ENCODE results near the gene PADI4.
"Not testable (repeated sequence)": the region's sequence is repeated elsewhere in the genome, so short reads cannot be mapped to it uniquely, and the experiment has no call there.

Gene PADI4

GRCh38 chr1:17377325-17377953, 69.4 kb downstream of the PADI4 start:
- no peak for DNase-seq (ENCODE audit: low spot score)
- no peak for FAIRE-seq

- DNase-seq (ENCODE audit: low spot score) (no peak), FAIRE-seq (no peak)
Measured at GRCh38 chr1:17381161-17381560, 73.2 kb downstream of the PADI4 start.

- no peak for DNase-seq (ENCODE audit: low spot score)
- no peak for FAIRE-seq
Measured at GRCh38 chr1:17392199-17392740, 84.3 kb downstream of the PADI4 start.

- no peak for DNase-seq (ENCODE audit: low spot score)
- FAIRE-seq, result no peak
Measured at GRCh38 chr1:17393230-17393629, 85.2 kb downstream of the PADI4 start.

- no peak for DNase-seq (ENCODE audit: low spot score)
- no peak for FAIRE-seq
Measured at GRCh38 chr1:17397910-17398695, 90.1 kb downstream of the PADI4 start.

GRCh38 chr1:17400725-17401341, 92.8 kb downstream of the PADI4 start:
- DNase-seq (ENCODE audit: low spot score) (no peak), FAIRE-seq (no peak)

GRCh38 chr1:17401841-17402240, 93.8 kb downstream of the PADI4 start:
- FAIRE-seq (no peak), DNase-seq (ENCODE audit: low spot score) (no peak)

GRCh38 chr1:17403081-17403480, 95.1 kb downstream of the PADI4 start:
- FAIRE-seq, result no peak
- no peak for DNase-seq (ENCODE audit: low spot score)

- no peak for FAIRE-seq
Measured at GRCh38 chr1:17404034-17404684, 96.2 kb downstream of the PADI4 start.

GRCh38 chr1:17404820-17405219, 96.8 kb downstream of the PADI4 start:
- no peak for FAIRE-seq
- DNase-seq (ENCODE audit: low spot score), result no peak

More at GRCh38 chr1:17404034-17404684, 96.2 kb downstream of the PADI4 start:
- DNase-seq (ENCODE audit: low spot score), result no peak

GRCh38 chr1:17405898-17406759, 98.1 kb downstream of the PADI4 start:
- DNase-seq (ENCODE audit: low spot score), result peak; percentile 51
- FAIRE-seq, result no peak

- FAIRE-seq; DNase-seq (ENCODE audit: low spot score): not testable (repeated sequence)
Measured at GRCh38 chr1:17406760-17407475, 98.9 kb downstream of the PADI4 start.

- not testable (repeated sequence) for DNase-seq (ENCODE audit: low spot score); FAIRE-seq
Measured at GRCh38 chr1:17407786-17408514, 100.0 kb downstream of the PADI4 start.

GRCh38 chr1:17409391-17409811, 101.4 kb downstream of the PADI4 start:
- FAIRE-seq (no peak), DNase-seq (ENCODE audit: low spot score) (no peak)

- no peak for DNase-seq (ENCODE audit: low spot score)
- no peak for FAIRE-seq
Measured at GRCh38 chr1:17412093-17412870, 104.3 kb downstream of the PADI4 start.

All from RCC 7860 (cell line).